Body of pancreas (tissue), 4 donors: ENCODE measurements around the gene TUBGCP2.

ENCODE experiments used
- POLR2A ChIP-seq, 3 donors: fragments of 450-650 bp; IDR thresholded peaks; one replicate each; pipeline ENCODE4 v1.6.1; 2016; ENCODE audit warnings: antibody characterized with exemption in 3 of 3, mild to moderate bottlenecking in 2 of 3
- TF ChIP-seq, protein P1 (sequence below), 7 experiments: fragments of 450-650 bp in 4 of 7; fragments of 200-600 bp in 3 of 7; sonication (generic) in 3 of 7; IDR thresholded peaks; one replicate each; pipeline ENCODE4 v1.5.1; 2016 to 2019; ENCODE audit warnings: antibody characterized with exemption in 7 of 7

DNA sequence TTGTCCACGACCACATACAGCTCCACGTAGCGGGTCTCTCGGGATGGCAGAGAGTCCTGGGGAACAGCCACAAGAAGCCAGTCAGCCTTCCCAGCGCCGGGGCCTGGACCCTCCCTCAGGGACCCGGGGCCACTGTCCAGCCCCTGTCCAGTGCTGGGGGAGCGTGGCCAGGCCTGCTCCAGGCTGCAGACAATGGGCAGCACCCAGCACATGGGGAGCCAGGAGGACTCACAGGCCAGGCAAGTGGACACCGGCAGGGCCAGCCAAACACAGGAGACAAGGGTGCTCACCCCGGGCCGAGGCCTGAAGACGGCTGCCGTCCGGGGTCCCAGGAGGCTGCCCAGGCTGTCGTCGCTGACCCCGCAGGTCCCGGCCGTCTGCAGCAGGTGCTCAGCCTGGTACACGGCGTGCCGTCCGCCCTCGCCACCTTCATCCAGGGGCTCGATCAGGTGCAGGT is 35.7 kb downstream of the TUBGCP2 start:
- TF ChIP-seq, protein P1, sequence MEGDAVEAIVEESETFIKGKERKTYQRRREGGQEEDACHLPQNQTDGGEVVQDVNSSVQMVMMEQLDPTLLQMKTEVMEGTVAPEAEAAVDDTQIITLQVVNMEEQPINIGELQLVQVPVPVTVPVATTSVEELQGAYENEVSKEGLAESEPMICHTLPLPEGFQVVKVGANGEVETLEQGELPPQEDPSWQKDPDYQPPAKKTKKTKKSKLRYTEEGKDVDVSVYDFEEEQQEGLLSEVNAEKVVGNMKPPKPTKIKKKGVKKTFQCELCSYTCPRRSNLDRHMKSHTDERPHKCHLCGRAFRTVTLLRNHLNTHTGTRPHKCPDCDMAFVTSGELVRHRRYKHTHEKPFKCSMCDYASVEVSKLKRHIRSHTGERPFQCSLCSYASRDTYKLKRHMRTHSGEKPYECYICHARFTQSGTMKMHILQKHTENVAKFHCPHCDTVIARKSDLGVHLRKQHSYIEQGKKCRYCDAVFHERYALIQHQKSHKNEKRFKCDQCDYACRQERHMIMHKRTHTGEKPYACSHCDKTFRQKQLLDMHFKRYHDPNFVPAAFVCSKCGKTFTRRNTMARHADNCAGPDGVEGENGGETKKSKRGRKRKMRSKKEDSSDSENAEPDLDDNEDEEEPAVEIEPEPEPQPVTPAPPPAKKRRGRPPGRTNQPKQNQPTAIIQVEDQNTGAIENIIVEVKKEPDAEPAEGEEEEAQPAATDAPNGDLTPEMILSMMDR (IDR thresholded peaks at IDR 0.05) = no peak
- no peak for TF ChIP-seq POLR2A (IDR thresholded peaks at IDR 0.05)
